A549 treated with ZK216348 at 1 μM for 4 hours (cell line): ENCODE data around the gene MYO3A. TPM values are rescaled to one million over a fixed set of nuclear protein-coding genes. Genes with fewer than 3 reads are reported as not detected.

ENCODE experiments used
- total RNA-seq: library from RNA; stranded (reverse); fragments of 200-300 nt; extraction: Qiagen RNA extraction; gene quantifications from 5 replicates; pipeline ENCODE4 v1.2.3, GENCODE V29; 2022; ENCODE audit warnings: low read depth

MYO3A gene
- not detected in 5 replicates for total RNA-seq

GRCh38 chr10:25933653-25934608, at the start of gene MYO3A:
TSS of gene MYO3A (plus strand) at chr10:25934229. CDS start at chr10:25952111, 17,882 bp downstream.

GRCh38 chr10:26216585-26217395, 282.8 kb downstream of the MYO3A start, which contains the start of gene GAD2:
TSS of gene GAD2 (plus strand) at chr10:26216774. CDS start at chr10:26216810, 36 bp downstream.

